Type B pancreatic cell (in vitro differentiated cells): Measurements from ENCODE around the gene SLC25A1. TPM values are rescaled to one million over a fixed set of nuclear protein-coding genes. Genes with fewer than 3 reads are reported as not detected.

Experiments
- DNase-seq: peaks from one replicate; pipeline ENCODE4 v3.0.0; 2021; ENCODE audit warnings: mixed read lengths; ENCODE audit not compliant: unreplicated experiment; ENCODE audit errors: extremely low spot score
- H3K27ac Mint-ChIP-seq: 2 replicates; pipeline ENCODE4 v1.8.0; 2021; ENCODE audit warnings: mild to moderate bottlenecking, mixed read lengths
- H3K27me3 Mint-ChIP-seq: 2 replicates; pipeline ENCODE4 v1.8.0; 2021; ENCODE audit warnings: mixed read lengths
- H3K36me3 Mint-ChIP-seq: 2 replicates; pipeline ENCODE4 v1.8.0; 2021; ENCODE audit warnings: mixed read lengths
- H3K4me1 Mint-ChIP-seq: one replicate; pipeline ENCODE4 v1.8.0; 2021; ENCODE audit warnings: mixed read lengths; ENCODE audit not compliant: unreplicated experiment
- H3K4me3 Mint-ChIP-seq: 2 replicates; pipeline ENCODE4 v1.8.0; 2021; ENCODE audit warnings: mild to moderate bottlenecking, mixed read lengths
- H3K9me3 Mint-ChIP-seq: 2 replicates; pipeline ENCODE4 v1.8.0; 2021; ENCODE audit warnings: mixed read lengths
- total RNA-seq: library from RNA; stranded (reverse); gene quantifications from 2 replicates; pipeline ENCODE4 v1.2.1, GENCODE V29; 2021; ENCODE audit warnings: low replicate concordance
- TF ChIP-seq, protein P1 (sequence below): fragments of 200-600 bp; sonication (generic); conservative IDR thresholded peaks from 2 replicates; pipeline ENCODE4 v1.5.0; 2021; ENCODE audit warnings: antibody characterized with exemption, mild to moderate bottlenecking

Gene SLC25A1
- total RNA-seq, 1 donor from 2014 or later = 94.4 TPM

DNA sequence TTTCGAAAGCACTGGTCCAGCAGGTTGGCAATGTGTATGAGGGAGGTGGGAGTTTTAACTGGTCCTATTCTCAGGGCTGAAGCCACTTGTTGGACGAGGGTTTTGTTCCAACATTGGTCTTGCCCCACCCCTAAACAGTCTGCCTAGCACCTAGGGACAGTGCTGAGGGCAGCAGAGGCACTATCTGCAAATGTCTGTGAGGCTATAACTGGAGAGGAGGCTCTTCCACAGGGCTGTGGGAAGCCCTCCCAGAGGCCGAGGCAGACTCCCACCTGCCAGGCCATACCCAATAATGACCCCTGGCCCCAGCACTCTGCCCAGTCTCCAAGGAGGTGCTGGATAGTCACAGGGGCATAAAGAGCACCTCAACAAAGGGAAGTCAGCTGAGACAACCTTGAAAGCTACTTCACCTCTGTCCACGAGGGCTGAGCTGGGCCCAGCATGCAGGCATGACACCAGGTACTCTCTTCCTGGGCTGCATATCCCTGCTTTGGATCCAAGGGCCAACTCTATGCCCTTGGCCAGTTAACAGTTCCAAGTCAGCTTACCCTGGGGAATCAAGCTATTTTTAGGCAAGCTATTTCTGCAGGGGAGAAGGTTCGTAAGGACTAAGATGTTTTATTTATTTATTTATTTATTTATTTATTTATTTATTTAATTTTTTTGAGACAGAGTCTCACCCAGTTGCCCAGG lies 40.2 kb upstream of the SLC25A1 start:
- no peaks in the 10 kb centered on the region for H3K27me3 Mint-ChIP-seq
- no peaks in the 10 kb centered on the region for H3K9me3 Mint-ChIP-seq
- peaks cover 3% of the 10 kb centered on the region for H3K36me3 Mint-ChIP-seq
- TF ChIP-seq, protein P1, sequence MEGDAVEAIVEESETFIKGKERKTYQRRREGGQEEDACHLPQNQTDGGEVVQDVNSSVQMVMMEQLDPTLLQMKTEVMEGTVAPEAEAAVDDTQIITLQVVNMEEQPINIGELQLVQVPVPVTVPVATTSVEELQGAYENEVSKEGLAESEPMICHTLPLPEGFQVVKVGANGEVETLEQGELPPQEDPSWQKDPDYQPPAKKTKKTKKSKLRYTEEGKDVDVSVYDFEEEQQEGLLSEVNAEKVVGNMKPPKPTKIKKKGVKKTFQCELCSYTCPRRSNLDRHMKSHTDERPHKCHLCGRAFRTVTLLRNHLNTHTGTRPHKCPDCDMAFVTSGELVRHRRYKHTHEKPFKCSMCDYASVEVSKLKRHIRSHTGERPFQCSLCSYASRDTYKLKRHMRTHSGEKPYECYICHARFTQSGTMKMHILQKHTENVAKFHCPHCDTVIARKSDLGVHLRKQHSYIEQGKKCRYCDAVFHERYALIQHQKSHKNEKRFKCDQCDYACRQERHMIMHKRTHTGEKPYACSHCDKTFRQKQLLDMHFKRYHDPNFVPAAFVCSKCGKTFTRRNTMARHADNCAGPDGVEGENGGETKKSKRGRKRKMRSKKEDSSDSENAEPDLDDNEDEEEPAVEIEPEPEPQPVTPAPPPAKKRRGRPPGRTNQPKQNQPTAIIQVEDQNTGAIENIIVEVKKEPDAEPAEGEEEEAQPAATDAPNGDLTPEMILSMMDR = no peak
- no peak for DNase-seq
- H3K27ac Mint-ChIP-seq = no peak overlapping the region
- no peak overlapping the region for H3K4me3 Mint-ChIP-seq
- H3K4me1 Mint-ChIP-seq = peaks cover 5% of the 10 kb centered on the region

DNA sequence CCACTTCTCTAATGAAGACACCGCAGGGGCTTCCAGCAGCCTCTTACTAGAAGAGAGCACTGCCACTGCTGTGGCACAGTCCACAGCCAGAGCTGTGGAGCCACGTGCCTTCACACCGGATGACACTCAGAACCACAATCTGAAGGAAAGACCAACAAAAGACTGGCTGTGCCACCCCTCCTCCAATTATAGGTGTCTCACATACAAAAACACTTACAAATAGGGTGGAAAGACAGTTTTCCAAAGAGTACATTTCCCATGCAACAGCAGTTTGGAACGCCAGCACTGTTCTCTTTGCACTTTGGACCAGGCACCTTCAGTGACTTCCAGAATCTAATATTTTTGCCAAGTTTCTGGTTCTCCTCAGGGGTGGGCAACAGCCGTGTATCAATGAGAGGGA lies 38.0 kb upstream of the SLC25A1 start:
- Mint-ChIP-seq H3K27ac (no peak overlapping the region), H3K9me3 (no peaks in the 10 kb centered on the region), H3K4me3 (no peak overlapping the region), H3K4me1 (peaks cover 5% of the 10 kb centered on the region), H3K27me3 (no peaks in the 10 kb centered on the region), H3K36me3 (peaks cover 3% of the 10 kb centered on the region)
- TF ChIP-seq, protein P1 = no peak
- DNase-seq = no peak

DNA sequence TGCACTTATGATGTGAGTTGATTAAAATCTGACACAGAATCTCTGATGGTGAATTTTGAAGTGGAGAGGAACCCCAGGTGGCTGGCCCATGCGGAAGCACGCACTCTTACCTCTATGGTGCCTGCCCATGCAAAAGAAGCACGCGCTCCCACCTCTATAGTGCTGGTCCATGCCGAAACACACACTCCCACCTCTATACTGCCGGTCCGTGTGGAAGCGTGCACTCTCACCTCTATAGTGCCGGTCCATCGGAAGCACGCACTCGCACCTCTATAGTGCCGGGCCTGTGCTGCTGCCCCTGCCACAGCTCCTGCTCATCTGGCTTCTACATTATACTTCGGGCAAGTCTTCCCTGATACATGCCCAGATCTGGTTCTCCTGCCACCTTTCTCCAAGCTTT lies 36.8 kb upstream of the SLC25A1 start:
- H3K4me3 Mint-ChIP-seq = no peak overlapping the region
- no peak overlapping the region for H3K27ac Mint-ChIP-seq
- H3K27me3 Mint-ChIP-seq = no peaks in the 10 kb centered on the region
- TF ChIP-seq, protein P1 = no peak
- peaks cover 3% of the 10 kb centered on the region for H3K36me3 Mint-ChIP-seq
- H3K4me1 Mint-ChIP-seq = peaks cover 5% of the 10 kb centered on the region
- no peak for DNase-seq
- no peaks in the 10 kb centered on the region for H3K9me3 Mint-ChIP-seq

DNA sequence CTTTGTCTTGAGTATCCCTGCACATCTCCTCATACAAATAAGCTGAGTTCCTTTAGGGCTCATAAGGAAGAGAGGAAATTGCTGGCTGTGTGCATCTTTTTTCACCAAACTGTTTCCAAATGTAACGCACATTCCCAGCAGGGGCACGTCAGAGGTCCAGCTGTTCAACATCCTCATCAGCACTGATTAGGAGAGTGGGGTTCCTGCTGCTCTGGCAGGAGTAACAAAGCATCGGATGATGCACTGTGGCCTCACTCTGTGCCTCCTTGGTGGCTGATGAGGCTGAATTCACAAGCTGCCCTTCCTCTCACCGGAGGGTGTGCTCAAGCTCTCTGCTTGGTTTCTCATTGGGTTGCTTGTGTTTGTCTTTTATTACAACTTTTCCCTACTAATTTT lies 35.5 kb upstream of the SLC25A1 start:
- Mint-ChIP-seq H3K27ac (no peak overlapping the region), H3K36me3 (peaks cover 11% of the 10 kb centered on the region), H3K4me1 (peaks cover 5% of the 10 kb centered on the region), H3K27me3 (no peaks in the 10 kb centered on the region), H3K9me3 (no peaks in the 10 kb centered on the region), H3K4me3 (no peak overlapping the region)
- DNase-seq = no peak
- TF ChIP-seq, protein P1 = no peak

DNA sequence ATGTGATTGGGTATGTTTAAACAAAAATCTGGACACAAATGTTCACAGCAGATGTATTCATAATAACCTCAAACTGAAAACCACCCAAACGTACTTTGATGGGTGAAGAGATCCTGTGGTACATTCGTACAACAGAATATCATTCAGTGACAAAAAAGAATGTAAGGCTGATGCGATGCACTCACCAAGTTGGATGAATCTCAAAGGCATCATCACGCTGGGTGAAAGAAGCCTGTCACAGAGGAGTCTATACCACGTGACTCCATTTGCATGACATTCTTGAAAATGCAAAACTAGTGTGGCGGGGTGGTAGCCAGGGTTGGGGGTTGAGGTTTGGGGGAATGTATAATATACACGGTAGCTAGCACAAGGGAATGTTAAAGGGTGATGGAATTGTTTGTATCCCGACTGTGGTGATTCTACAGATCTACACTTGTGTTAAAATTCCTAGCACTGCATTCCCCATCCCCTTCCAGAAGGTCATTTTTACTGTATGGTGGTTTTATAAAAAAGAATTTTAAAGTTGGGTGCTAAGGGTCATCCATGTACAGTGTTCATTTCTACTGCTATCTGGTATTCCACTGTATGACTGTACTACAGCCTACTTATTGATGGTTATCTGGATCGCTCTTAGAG lies 35.0 kb upstream of the SLC25A1 start:
- H3K36me3 Mint-ChIP-seq = peaks cover 11% of the 10 kb centered on the region
- DNase-seq = no peak
- no peak overlapping the region for H3K4me3 Mint-ChIP-seq
- no peaks in the 10 kb centered on the region for H3K27me3 Mint-ChIP-seq
- H3K9me3 Mint-ChIP-seq = no peaks in the 10 kb centered on the region
- TF ChIP-seq, protein P1 = no peak
- H3K27ac Mint-ChIP-seq = no peak overlapping the region
- peaks cover 5% of the 10 kb centered on the region for H3K4me1 Mint-ChIP-seq
